GM18517 (cell line): ENCODE measurements around the gene SLC9A9.
A peak's percentile ranks its signal among the peaks of the same experiment; 100 is the strongest.

Experiments used
- ATAC-seq: cut with Tn5 transposase; IDR thresholded peaks from one replicate; pipeline ENCODE4 v1.9.1; 2021; ENCODE audit warnings: mild to moderate bottlenecking, moderate library complexity; ENCODE audit not compliant: unreplicated experiment

Gene SLC9A9

GRCh38 chr3:143573610-143574303 is 274.5 kb downstream of the SLC9A9 start:
- no peak for ATAC-seq

DNA sequence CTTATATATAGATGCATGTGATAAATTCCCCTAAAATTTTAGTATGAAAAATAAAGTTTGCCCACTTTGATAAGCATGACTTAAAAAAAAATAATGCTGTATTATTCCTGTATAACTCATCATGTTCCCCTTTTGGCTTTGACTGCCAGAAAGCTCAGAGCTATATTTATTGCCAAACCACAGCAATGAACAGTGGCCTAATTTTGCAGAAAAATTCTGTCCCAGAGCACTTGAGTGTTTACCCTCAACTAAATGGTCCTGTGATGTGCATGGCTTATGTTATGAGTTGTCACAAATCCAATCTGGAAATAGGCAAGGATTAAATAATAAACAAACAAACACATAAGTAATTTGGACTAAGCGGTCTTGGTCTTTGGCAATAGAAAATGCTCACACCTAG is 276.7 kb downstream of the SLC9A9 start:
- ATAC-seq: no peak

- no peak for ATAC-seq
Observed at GRCh38 chr3:143567823-143568222, 280.4 kb downstream of the SLC9A9 start.

- ATAC-seq: no peak
Observed at GRCh38 chr3:143565951-143566350, 282.3 kb downstream of the SLC9A9 start.

DNA sequence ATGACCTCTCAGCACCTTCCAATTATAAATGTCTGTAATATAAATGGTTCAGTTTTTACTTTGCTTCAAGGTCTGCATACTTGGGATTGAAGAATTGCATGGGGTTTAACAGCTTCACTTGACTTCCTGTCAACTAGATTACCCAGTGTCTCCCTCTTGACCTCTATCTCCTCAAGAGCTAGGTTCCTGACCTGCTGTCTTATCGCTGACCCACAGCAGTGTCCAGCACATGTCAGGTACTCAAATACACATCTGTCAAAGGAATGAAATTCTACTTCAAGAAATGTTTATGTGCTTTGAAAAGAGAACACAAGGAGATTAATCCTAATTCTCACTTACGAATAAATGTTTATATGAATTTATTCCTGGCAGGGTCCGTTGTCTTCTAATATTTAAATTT is 284.5 kb downstream of the SLC9A9 start:
- no peak for ATAC-seq

- no peak for ATAC-seq
Observed at GRCh38 chr3:143562789-143563188, 285.5 kb downstream of the SLC9A9 start.

DNA sequence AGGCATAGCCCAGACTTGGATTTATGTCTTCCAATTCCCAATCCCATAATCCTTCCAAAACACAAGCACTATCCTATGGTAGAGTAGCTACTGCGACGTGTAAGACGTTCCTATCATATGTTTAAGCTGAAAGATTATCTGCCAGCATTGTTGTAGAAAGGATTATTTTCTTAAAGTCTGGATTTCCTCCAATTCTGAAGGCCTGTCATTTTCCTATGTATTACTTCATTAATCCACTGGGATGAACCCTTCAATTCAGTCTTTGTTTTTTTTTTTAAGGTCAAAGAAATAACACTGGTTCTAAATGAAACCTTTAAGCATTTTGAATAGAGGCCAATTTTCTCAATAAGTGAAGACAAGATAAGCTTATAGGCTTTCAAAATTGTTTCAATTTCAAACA is 289.0 kb downstream of the SLC9A9 start:
- no peak for ATAC-seq

GRCh38 chr3:143552851-143553250 is 295.4 kb downstream of the SLC9A9 start:
- ATAC-seq: no peak

GRCh38 chr3:143551761-143552160 is 296.5 kb downstream of the SLC9A9 start:
- ATAC-seq: no peak

- ATAC-seq: no peak
Observed at GRCh38 chr3:143548861-143549497, 299.3 kb downstream of the SLC9A9 start.

- no peak for ATAC-seq
Observed at GRCh38 chr3:143548393-143548792, 299.9 kb downstream of the SLC9A9 start.

DNA sequence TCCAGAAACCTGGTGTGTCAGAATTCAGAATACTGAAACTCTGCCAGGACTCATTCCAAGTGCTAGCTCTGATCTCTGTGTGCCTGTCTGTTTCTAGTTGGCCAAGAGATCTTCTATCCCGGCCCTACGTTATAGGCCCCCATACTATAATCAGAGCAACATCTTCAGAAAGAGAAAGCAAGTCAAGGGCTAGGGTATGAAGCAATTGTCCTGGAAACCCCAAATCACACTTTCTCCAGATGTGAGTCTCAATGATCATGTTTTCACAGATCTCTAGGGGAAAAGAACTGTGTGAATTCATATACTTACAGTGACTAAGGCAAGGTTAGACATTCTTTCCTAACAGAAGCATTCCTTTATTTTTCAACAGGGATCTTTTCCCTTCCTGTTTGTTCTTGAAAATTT is 309.7 kb downstream of the SLC9A9 start:
- no peak for ATAC-seq

DNA sequence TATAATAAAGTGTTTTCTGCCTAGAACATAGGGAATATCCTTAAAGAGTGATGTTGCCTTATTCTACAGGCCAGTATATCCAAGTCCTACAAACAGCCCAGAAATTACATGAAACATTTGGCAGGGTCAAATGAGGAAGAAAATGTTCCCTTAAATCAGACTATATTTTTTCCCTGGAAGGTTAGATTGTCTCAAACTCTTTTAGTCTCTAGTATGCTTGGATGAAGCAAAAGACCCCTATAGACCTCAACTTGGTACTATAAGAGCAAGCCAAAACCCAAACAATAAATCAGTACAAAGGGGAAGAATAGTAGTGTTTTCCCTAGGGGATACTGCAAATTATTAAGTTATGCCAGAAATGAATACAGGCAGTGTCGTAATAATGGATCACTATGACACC is 310.2 kb downstream of the SLC9A9 start:
- ATAC-seq: no peak

DNA sequence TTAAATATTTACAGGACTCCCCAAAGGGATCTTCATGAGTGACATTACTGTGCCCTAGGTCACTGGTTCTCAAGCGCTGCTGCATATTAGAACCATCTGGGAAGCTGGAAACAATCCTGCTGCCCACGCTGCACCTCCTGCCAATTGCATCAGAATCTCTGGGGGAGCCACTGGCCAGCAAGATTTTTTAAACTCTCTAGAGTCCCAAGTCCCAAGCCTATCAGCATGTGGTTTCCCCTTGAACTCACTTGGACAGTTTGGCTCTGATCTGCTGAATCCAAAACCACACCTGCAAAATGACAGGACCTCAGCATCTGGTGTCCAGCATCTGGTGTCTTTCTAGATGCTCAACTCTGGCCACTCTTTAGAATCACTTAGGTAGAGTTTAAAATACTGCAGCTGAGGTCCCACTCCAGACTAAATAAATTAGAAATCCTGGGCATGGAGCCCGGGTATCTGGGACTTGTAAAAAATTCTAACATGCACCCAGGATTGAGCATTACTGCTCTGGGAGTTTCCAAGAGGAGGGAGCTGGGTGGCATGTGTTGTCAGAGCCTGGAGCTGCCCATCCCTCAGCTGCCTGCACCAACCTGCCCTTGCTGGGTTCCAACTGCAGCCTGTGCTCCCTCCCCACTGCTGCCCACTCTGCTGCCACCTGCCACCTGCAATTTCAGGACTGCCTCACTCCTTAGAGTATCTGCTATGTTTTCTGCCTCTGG is 311.3 kb downstream of the SLC9A9 start:
- ATAC-seq: peak; percentile 8

DNA sequence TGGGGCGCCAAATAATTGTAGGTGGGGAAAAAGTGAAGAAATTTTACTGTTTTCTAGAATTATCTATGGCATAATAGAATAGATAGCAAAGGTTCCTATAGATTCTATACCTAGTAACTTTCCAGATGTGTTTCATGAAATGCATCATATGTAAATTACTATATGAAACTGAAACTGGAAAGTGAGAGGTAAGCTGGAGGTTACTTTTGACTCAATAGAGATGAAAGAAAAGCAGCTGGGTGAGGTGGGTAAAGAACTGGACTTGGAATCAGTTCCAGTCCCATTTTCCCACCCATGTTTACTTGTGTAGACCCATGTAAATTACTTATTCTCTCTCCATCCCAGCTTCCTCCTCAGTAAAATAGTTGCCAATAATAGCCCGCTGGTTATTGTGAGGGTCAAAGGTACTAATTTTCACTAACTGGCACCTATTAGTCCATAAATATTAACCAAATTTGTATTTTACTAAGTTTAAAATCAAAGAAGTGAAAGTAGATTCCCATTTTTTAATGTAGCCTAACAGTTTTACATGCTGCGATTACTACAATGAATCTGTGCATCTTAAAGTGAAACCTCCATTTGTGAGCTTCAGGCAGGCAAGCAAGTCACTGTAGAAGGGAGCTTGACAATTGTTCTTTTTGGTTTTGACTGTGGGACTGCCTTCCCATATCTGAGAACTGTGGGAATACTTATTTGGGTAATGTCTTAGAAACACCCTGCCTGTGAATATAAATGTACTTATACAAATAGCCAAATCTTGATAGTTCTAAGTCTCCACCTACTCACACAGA is 312.1 kb downstream of the SLC9A9 start:
- peak; percentile 97 for ATAC-seq

GRCh38 chr3:143533391-143533790 is 314.9 kb downstream of the SLC9A9 start:
- ATAC-seq: no peak

DNA sequence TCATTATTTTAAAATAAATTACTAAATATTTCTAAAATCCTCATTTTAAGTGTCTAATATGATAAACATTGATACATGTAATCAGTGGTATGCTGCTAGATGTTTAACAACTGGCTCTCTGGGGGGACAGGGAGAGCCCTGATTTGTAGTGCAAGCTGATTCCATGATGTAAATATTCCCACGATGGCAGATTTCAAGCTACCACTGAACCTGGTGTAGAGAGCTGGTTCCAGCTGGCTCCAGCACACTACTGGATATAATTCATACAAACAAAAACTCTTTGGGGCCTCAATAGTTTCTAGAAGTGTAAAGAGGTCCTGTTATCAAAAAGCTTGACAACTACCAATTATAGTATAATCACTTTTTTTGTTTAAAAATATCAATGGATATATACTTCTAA is 316.2 kb downstream of the SLC9A9 start:
- no peak for ATAC-seq

DNA sequence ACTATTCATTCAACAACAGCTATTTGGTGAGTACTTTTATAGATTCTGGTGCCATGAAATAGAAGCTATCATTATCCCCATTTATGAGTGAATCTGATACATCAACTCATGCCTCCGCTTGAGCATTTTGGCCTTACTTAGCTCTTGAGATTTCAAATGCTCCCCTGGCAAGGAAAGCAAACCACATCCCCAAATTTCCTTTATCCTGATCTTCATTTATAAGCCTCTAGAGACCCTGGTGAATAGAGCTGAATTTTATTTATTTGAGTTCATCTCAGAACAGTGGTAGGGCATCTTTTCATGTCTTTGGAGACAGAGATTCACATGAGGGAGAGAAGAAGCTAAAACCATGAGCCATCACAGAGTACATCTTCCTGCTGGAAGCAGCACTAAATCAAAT is 317.2 kb downstream of the SLC9A9 start:
- ATAC-seq: no peak

- no peak for ATAC-seq
Observed at GRCh38 chr3:143529798-143530197, 318.5 kb downstream of the SLC9A9 start.

DNA sequence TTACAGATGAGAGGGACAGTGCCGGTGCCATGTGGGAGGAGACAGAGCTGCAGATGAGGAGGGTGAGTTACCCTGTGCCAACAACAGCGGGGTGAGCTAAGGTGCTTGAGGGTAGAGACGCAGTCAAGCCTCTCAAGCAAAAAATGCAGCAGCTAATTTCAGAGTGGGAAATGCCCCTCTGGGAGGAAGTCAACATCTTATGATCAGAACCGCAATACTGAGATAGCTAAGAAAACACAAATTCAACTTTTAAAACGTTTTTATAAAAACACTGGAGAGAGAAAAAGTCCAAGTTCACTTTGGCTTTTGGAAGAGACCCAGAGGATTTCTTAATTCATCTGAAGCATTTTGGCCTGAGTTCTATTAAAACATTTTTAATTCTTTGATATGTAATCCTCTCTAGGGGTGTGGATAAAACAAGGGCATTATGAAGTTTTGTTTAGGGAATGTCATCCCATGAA is 319.2 kb downstream of the SLC9A9 start:
- peak; percentile 94 for ATAC-seq

DNA sequence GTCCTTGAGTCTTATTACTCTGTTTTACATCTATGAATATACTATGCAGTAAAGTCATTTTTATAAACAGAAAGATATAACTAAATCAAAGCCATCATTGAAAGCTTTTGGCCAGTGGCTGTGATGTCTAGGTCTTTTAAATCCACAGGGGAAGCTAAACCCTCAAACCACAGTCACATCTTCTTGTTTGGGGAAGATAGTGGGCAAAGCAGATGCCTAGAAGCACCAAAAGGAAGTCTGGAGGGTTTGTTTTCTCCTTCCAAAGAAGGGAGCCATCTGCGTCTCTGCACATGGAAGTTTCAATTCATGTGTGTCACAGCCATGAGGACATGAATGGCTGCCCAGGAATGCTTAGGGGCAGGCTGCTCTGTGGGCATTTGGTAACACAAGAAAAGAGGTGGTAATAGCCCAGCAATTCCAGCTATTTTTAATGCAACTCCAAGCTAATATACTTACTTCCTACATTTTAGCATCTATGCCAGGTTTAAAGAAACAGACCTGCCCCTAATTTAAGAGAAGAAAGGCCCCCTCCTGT is 322.2 kb downstream of the SLC9A9 start:
- no peak for ATAC-seq
